Pulmonary artery endothelial cell (primary cell): ENCODE measurements around the gene BICD1. TPM values are rescaled to one million over a fixed set of nuclear protein-coding genes. Genes with fewer than 3 reads are reported as not detected.
"Not testable (repeated sequence)": the region's sequence is repeated elsewhere in the genome, so short reads cannot be mapped to it uniquely, and the experiment has no call there.

Source experiments
- DNase-seq: peaks from one replicate; pipeline ENCODE4 v3.0.0-alpha.2; 2011; ENCODE audit warnings: low read depth, low spot score
- total RNA-seq: library from RNA; depleted of rRNA; stranded (reverse); fragments of >200 nt; gene quantifications from 2 replicates; pipeline ENCODE4 v1.2.3, GENCODE V29; 2014

BICD1 gene
- total RNA-seq, 1 donor from 2014 or later, result 8.2 TPM

DNA sequence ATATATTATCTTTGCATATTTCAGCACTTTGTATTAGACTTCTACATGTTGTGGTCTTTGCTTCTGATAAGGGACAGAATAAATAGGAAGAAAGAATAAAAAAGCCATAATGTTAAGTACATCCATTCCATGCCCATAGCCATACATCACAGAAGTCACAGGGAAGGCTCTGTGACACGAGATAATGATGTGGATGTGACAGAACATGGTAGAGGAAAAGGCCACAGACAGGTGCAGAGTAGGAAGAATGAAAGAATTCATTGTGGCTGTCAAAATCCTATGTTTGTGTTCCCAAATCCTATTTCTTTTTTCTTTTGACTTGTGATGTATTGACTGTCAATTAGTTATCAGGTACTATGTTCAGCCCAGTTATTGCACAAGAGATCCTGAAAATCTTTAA lies 38.4 kb downstream of the BICD1 start:
- DNase-seq, result no peak

DNA sequence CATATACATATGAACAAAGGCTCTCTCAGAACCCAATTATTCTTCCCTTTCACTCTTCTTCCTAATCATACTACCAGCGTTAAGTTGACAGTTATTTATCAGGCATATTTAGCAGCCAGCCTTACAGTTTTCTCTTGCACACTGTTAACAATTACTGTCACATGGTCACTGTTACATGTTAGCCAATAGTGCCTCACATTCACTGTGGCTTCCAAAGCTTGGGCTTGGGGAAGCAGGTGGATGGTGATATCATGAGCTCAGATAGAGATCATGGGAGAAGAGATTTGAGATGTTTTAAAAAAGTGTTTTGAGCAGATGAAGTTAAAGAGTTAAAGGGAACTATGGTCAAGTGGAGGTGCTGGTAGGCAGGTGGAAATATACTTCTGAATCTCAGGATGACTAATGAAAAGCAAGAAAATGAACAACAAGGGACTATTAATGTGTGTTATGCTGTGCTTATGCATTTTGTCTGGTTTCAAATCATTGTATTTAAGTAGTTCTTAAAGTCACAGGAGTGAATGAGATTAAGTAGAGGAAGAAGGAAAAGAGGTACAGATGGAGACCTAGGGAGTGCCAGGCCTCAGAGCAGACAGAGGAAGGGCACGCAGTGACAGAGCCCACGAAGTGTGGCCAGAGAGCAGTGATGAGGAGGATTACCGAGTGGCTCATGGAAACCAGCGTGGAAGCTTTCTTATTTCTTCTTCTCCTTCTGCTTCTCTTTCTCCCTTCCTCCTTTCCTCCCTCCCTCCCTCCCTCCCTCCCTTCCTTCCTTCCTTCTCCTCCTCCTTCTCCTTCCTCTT lies 39.6 kb downstream of the BICD1 start:
- no peak for DNase-seq

DNA sequence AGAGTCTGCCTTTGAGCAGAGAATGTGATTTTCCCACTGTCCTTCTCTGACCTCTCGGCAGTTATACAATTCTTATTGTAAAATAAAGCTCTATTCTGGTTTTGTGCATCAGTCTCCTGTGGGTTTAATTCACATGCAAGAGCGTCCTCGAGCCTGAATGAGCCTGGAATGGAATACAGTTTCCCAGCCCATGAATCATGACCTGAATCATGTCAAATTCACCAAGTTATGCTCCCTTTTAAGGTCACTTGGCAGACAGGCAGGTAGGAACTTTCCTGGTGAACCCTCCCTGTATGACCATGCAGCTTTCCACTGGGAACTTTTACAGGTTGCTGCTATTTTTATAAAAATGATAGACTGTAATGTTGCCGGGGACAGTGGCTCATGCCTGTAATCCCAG lies 41.7 kb downstream of the BICD1 start:
- no peak for DNase-seq

DNA sequence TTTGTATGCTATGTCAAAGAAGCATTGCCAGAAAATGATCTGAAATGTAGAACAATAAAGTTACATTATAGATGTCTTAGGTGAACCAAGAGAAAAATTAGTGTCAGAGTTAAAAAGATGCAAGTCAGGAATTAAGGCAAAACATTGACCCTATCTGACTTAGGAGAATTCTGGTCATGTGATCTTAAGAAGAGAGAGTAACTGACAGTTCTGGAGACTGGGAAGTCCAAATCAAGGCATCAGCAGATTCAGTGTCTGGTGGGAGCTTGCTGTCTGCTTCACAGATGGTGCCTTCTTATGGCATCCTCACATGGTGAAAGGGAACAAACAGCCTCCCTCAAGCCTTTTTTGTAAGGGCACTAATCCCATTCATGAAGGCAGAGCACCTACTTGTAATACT lies 42.8 kb downstream of the BICD1 start:
- DNase-seq, result no peak

DNA sequence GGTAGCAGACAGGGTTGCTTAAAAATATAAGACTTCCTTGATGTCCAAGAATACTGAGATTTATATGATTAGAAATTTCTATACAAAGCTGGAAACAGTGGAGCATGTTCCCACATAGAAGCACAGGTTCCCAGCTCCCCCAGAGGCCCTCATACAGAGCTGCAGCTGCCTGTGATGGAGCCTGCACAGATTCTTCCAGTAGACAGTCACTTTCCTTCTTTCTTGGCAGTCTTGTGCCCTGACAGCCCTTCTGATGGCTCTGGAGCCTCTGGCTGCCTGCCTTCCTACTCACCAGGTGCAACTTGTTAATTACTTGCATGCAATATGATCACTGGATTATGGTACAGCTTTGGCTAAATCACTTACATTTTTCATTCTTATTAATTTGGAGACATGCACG lies 44.4 kb downstream of the BICD1 start:
- DNase-seq, result no peak

DNA sequence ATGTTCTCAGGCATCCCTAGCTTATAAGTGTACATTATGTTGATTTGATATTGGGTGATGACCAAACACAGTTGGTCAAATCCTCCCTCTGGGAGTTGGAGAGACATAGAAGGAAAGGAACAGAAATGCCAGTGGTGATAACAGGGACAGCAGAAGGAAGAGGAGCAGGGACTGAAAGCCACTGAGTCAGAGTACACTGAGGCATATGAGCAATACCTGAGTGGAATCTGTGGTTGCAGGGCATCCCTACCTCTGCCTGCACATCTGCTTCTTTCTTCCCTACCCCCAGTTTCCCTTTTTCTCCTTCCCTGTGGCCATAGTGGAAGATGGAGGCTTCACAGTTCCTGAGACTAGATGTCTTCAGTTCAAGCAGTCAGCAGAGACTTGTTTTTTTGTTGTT lies 44.9 kb downstream of the BICD1 start:
- no peak for DNase-seq

DNA sequence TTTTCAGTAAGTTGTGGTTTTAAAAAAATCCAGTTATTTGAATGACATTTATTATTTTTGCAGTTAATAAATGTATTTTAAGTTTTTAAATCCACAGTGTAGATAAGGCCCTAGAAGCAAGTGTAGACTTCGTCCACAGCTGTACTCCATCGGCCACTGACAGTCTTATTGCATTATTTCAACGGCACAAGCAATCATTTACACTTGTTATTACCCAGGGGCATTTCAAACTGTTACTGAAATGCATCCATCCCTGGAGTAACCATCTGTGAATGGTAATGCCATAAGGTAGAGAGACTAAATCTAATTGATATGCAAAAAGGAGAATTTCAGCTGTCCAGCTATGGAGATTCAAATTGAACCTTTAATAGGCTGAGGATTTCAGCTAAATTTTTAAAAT lies 48.4 kb downstream of the BICD1 start:
- DNase-seq, result no peak

DNA sequence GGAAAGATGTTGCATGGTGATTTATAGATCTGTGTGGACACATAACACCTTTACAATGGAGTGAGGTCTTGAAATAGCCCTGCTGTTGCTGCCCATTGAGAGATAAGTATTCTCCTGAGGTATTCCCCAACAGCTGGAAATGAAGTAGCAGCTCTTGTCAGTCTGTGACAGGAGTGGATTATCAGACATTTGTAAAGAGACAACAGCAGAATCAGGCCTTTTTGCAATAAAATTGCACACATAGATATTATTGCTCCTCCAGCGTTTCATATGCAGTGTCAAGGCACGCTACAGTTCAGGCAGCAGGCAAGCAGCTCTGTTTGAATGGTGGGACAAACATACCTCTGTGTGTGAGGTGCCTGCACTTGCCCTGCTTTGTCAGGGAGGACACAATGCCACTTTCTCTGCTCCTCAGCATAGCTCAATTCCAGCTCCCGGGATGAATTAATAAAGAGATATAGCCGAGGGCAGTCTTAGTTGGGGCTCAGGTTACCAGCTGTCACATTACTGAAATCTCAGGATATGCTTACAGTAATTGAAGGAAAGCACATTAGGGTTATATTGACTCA lies 49.4 kb downstream of the BICD1 start:
- DNase-seq, result no peak

DNA sequence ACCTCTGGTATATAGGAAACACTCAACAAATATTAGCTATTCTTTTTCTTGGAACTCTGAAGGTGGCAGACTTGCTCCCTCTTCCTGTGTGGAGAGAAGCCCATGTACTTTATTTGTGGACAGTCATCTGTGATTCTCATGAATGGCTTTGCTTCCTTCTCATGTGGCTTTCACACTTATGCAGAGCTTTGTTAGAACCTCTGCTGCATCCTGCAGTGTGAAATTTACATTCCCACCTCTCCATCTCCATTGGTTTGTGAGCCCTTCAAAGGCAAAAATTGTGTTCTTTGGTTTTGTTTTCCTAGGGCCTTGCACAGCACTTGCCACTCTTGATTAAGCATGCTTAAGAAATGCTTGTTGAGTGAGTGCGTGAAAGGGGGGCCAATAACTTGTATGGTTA lies 51.9 kb downstream of the BICD1 start:
- no peak for DNase-seq

DNA sequence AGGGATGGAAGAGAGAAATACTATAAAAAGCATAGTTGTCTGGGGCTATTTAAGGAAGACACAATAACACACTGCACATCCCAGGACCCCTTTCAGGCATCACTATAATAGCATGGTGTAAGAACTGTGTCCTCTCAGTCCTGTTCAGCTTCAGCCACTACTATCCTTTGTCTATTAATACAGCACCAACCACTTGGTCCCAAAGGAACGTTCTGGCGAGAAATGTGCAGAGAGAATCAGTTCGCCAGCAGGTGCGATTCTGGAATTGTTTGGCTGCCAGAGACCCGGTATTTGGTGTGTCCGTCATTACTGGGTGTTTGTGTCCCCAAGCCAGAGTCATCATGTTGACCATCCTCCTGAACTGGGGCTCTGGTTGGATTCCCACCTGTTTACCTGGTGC lies 52.7 kb downstream of the BICD1 start:
- DNase-seq, result no peak

DNA sequence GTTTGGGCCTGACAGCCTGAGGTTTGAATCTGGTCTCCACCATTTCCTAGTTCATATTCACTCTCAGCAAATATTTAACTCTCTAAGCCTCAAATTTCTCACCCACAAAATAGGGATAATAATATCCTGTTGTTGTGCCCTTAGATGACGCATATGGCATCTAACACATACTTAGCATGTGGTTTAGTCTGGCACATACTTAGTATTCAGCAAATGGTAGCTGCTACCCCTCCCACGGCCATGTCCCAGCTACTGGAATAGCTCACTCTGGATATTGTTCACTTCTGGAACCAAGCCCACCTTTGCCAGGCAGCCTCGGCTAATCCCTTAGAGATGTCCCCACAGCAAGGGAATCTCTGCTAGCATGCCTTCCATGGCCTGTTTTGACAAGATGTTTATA lies 53.3 kb downstream of the BICD1 start:
- DNase-seq, result no peak

DNA sequence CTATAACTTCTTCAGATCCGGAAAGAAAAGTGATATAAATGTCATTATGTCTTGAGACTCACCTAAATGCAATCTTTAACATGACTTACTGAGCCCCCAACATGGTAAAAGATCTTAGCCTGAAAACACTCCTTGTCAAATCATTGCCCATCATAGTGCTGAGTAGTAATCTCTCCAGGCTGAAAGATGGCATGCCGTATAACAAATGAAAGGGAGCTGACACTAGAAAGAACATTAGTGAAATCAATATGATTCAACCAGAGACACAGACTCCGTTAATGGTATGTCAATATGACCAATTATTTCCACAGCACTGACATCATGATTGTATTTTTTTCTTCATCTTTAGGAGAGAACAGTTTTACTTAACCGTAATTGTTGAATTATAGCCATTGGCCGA lies 54.4 kb downstream of the BICD1 start:
- no peak for DNase-seq

DNA sequence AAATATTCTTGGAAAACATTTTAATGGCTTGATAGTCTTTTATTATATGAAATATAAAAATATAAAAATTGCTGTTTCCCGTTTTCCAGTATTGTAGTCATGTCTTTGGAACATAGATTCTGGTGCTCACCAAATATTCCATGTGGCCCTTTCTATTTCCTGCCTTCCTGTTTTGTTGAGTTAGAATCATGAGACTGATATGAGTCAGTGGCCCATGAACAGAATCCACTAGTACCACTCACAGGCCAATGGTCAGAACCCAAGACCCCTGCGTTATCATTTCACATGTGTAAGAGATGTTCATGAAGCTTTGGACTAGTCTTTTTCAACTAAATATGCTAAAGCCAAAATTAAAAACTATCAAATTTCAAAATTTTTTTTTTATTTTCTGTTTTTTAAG lies 56.9 kb downstream of the BICD1 start:
- peak; percentile 17 for DNase-seq

DNA sequence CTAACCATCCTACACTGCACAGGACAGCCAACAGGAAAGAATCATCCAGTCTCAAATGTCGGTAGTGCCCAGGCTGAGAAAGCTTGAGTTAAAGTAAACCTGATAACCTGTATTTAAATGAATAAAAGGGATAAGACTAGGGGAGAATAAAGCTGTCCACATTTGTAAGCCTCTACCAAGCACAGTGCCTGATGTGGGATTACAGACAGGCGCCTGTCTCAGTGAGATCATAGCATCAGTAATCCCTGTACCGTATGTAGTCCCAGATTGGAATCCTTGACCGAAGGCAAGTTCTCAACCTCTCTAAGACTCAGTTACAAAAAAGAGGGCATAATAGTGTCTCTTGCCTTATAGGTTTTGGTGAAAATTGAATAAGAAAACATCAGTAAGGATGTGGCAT lies 59.9 kb downstream of the BICD1 start:
- no peak for DNase-seq

DNA sequence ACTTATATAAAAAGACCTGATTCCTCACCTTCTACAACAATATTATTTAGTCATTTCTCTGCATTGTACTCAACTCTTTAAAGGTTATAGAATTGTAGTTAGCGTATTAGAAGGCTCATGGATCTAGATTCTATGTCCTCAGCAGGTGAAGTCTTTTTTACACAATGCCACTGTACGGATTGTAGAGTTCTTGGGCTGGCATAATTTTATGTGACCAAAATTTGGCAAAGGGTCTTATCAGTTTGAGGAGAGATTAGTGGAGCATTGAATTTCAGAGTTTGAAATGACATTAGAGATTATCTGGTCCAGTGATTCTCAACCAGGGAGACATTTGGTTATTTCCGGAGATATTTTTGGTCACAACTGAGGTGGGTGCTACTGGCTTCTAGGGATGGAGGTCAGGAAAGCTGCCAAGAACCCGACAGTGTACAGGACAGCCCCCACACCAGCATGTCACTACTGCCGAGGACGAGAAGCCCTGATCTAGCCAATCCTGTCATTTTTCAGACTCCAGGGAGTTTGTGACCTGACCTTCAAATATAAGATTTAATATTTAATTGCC lies 63.9 kb downstream of the BICD1 start:
- no peak for DNase-seq

DNA sequence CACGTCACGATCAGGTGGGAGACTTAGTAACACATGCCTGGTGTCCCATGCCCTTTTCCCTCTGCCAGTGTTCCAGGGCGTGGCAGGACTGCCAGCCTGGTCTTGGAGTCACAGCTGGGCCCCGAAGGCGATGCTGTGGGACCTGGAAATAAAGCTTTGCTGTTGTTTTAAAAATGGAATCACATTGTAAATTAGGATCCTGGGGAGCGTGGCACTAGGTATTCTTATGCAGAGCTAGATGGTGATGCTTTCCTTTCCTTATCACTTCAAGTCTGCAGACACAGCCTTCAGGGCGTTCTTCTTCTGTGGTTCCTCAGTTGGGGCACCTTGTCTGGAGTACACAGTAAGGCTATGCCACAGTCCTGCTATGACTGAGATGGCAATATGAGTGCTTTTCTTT lies 64.6 kb downstream of the BICD1 start:
- DNase-seq, result no peak

DNA sequence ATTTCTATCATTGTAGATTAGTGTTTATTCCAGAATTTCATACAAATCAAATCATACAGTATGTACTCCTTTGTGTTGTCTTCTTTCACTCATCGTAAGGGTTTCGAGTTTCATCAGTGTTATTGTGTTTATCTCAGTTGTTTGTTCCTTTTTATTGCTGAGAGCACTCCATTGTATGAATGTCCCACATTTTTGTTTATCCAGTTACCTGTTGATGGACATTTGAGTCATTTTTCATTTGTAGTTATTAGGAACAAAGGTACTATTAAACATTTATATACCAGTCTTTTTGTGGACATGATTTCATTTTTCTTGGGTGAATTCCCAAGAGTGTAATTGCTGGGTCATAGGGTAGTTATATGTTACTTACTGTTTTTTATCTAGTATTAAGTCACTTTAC lies 70.0 kb downstream of the BICD1 start:
- no peak for DNase-seq

DNA sequence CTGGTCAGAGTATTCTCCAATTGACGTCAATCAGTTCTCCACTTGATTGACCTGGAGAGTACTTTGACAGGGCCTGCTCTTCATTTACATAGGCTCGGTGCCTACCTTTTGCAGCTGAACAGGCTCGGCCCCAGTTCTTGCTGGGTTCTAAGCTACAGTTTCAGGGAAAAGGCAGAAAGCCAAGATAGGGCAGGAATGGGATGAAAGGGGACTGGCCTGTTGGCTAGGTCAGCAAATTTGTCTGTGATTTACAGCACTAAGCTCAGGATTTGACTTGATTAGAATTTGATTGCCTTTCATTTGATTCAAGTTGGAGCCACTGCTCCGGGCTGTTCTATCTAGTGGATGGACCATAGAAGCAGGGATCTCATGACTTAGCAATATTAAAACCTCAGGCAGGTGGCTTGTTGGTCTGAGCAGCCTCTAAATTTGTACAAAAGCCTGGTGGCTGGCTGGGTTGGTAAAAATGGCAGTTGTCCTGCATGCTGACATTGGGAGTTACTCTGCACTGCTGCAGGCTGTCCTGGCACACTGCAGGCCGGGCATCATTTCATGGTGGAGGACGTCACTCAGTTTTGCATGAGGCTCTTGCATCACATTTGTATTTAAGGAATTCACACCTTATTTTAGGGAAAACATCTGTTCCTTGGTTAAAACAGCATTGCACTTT lies 71.8 kb downstream of the BICD1 start:
- no peak for DNase-seq

DNA sequence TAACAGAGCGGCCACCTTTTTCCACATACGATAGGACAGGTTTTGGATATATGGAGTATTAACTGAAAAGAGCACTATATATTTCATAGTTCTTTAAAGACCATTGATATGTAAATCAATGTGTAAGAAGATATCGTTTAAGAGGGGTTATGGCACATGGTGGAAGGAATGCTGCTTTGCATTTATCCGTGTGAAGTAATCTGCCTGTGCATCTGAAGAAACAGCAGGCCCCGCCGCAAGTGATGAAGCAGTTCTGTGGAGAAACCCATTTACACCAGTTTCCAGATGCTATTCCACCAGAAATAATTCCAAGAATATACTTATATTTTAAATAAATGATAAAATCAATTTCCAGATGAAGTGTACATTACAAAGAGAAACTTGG lies 72.4 kb downstream of the BICD1 start:
- no peak for DNase-seq

DNA sequence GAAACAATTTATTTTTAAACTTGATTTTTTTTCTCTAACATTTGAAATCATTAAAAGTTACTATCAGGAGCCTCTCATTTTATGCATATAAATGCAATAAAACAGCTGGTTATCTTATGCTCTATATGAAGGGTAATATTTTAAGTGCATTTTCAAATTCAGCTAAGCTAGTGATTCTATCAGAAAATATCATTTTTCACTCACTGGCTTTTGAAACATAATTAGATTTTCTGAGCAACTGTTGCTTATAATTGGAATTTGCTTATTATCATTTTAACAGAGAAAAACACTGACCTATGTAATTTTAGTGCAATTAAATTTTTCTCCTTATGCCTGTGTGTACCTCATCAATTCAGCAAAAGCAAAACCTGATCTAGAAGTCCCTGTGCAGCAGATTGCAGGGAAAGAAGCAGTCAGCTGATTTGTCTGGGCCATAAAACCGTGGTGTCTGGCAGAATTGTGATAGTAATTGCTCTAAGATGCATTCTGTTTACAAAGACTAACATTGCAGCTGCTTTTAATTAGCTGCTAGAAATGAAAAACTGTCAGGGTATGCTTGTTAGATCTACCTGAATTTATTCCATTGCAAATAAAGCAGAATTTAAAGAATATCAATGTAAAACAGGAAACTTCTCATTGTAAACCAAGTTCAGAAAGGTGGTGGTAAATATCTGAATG lies 75.0 kb downstream of the BICD1 start:
- no peak for DNase-seq

DNA sequence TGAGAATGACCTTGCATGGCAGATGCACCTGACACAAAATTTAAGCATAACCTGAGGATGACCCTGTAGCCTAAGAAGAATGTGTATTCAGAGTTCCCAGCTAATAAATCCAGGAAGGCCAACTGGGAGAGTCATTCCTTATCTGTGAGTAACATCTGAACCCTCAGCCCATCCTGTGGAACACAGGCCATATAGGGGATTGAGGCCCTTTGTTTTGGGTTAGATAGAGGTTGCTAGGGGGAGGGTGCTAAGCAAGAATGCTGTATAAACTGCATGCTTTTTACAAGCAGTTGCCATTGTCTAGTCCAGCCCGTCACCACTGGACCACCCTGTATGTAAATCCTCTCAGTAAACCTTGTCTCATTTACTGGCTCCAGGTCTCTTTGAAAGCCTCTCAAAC lies 77.0 kb downstream of the BICD1 start:
- DNase-seq, result no peak

DNA sequence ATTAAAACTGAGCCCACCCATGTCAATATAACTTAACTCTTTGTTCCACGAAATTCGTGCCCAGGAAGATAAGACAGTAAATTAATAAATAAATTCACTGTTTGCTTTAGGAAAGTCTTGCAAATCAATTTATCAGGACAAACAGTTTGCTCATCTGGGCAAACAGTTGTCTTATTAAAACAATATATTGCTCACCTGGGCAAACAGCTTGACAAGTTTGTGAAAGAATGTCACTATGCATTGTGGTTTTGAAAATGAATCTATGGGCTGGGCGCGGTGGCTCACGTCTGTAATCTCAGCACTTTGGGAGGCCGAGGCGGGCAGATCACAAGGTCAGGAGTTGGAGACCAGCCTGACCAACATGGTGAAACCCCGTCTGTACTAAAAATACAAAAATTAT lies 80.5 kb downstream of the BICD1 start:
- not testable (repeated sequence) for DNase-seq
